ENCODE results near the gene CBR4.
"Not testable (repeated sequence)": the region's sequence is repeated elsewhere in the genome, so short reads cannot be mapped to it uniquely, and the experiment has no call there.

The CBR4 gene

GRCh38 chr4:169010125-169011023, at the start of gene CBR4:
Gene CBR4 (minus strand): TSS chr4:169010255. CDS start chr4:169010089, 166 bp downstream.
- peak; percentile 99 for DNase-seq

GRCh38 chr4:169059306-169060211, 49.5 kb upstream of the CBR4 start:
- no peak for DNase-seq

GRCh38 chr4:169058312-169058711, 48.3 kb upstream of the CBR4 start:
- DNase-seq: no peak

- no peak for DNase-seq
Observed at GRCh38 chr4:169054879-169055278, 44.8 kb upstream of the CBR4 start.

- DNase-seq: no peak
Observed at GRCh38 chr4:169052594-169052945, 42.5 kb upstream of the CBR4 start.

GRCh38 chr4:169051761-169052593, 41.9 kb upstream of the CBR4 start:
- DNase-seq: no peak

- no peak for DNase-seq
Observed at GRCh38 chr4:169050881-169051760, 41.1 kb upstream of the CBR4 start.

- no peak for DNase-seq
Observed at GRCh38 chr4:169050284-169050683, 40.2 kb upstream of the CBR4 start.

GRCh38 chr4:169048868-169049414, 38.9 kb upstream of the CBR4 start:
- DNase-seq: no peak

GRCh38 chr4:169047956-169048355, 37.9 kb upstream of the CBR4 start:
- no peak for DNase-seq

GRCh38 chr4:169045862-169046584, 36.0 kb upstream of the CBR4 start:
- DNase-seq: no peak

GRCh38 chr4:169044714-169045447, 34.8 kb upstream of the CBR4 start:
- DNase-seq: no peak

GRCh38 chr4:169042608-169043007, 32.6 kb upstream of the CBR4 start:
- DNase-seq: no peak

GRCh38 chr4:169040559-169041261, 30.7 kb upstream of the CBR4 start:
- no peak for DNase-seq

GRCh38 chr4:169039251-169039954, 29.3 kb upstream of the CBR4 start:
- no peak for DNase-seq

GRCh38 chr4:169037506-169037905, 27.5 kb upstream of the CBR4 start:
- DNase-seq: no peak

GRCh38 chr4:169035871-169036620, 26.0 kb upstream of the CBR4 start:
- DNase-seq: not testable (repeated sequence)

- DNase-seq: no peak
Observed at GRCh38 chr4:169033660-169034059, 23.6 kb upstream of the CBR4 start.
